NCI-H748 treated with DMSO at 0.1 percent for 48 hours (cell line): Measurements from ENCODE around the gene DAD1.
"Not testable (repeated sequence)": the region's sequence is repeated elsewhere in the genome, so short reads cannot be mapped to it uniquely, and the experiment has no call there.

Experiments
- DNase-seq: peaks from one replicate; lab custom pipeline; 2025; lab: John Stamatoyannopoulos, UW

DAD1 gene

GRCh38 chr14:22567437-22567836 is 21.6 kb downstream of the DAD1 start:
- DNase-seq = no peak

GRCh38 chr14:22566845-22567244 is 22.2 kb downstream of the DAD1 start:
- no peak for DNase-seq

- not testable (repeated sequence) for DNase-seq
Measured at GRCh38 chr14:22566266-22566665, 22.8 kb downstream of the DAD1 start.

GRCh38 chr14:22565391-22565945 is 23.6 kb downstream of the DAD1 start:
- no peak for DNase-seq

GRCh38 chr14:22564463-22564862 is 24.6 kb downstream of the DAD1 start:
- DNase-seq = no peak

GRCh38 chr14:22563987-22564386 is 25.0 kb downstream of the DAD1 start:
- no peak for DNase-seq

- no peak for DNase-seq
Measured at GRCh38 chr14:22561661-22562579, 27.1 kb downstream of the DAD1 start.

GRCh38 chr14:22561366-22561660 is 27.7 kb downstream of the DAD1 start:
- no peak for DNase-seq

GRCh38 chr14:22560662-22561365 is 28.2 kb downstream of the DAD1 start:
- peak; percentile 34 for DNase-seq

GRCh38 chr14:22559041-22559440 is 30.0 kb downstream of the DAD1 start:
- no peak for DNase-seq

GRCh38 chr14:22558221-22558913 is 30.7 kb downstream of the DAD1 start:
- DNase-seq = no peak

GRCh38 chr14:22557846-22558220 is 31.2 kb downstream of the DAD1 start:
- DNase-seq = no peak

GRCh38 chr14:22556990-22557623 is 31.9 kb downstream of the DAD1 start:
- DNase-seq = peak; percentile 51

- DNase-seq = no peak
Measured at GRCh38 chr14:22556021-22556989, 32.7 kb downstream of the DAD1 start.

- DNase-seq = no peak
Measured at GRCh38 chr14:22555384-22556011, 33.5 kb downstream of the DAD1 start.

- DNase-seq = no peak
Measured at GRCh38 chr14:22554498-22555383, 34.3 kb downstream of the DAD1 start.

GRCh38 chr14:22553861-22554497 is 35.0 kb downstream of the DAD1 start:
- DNase-seq = not testable (repeated sequence)

GRCh38 chr14:22553445-22553844 is 35.6 kb downstream of the DAD1 start:
- no peak for DNase-seq

- no peak for DNase-seq
Measured at GRCh38 chr14:22552827-22553076, 36.3 kb downstream of the DAD1 start.
